Endothelial cell of umbilical vein (primary cell): ENCODE data around the gene ALOX5. TPM values are rescaled to one million over a fixed set of nuclear protein-coding genes. Genes with fewer than 3 reads are reported as not detected.

ENCODE experiments used
- BruUV-seq: library from RNA; stranded (reverse); fragments of 400-500 nt; replicated peaks from 2 replicates; lab custom pipeline; 2021; lab: Mats Ljungman, UMichigan
- CTCF ChIA-PET: fragments of 300-600, 350-600 bp; sonication (Branson Sonifier 250); formaldehyde crosslinking; loops from one replicate; lab custom pipeline; 2021; ENCODE audit warnings: antibody characterized with exemption, inconsistent platforms; lab: Charles Lee
- POLR2A ChIA-PET: fragments of 300-600, 350-600 bp; sonication (Branson Sonifier 250); formaldehyde crosslinking; loops from one replicate; lab custom pipeline; 2021; ENCODE audit warnings: antibody characterized with exemption, inconsistent platforms; lab: Charles Lee
- DNase-seq: peaks from one replicate; pipeline ENCODE4 v3.0.0-alpha.2; 2011; ENCODE audit warnings: low read depth, low spot score
- FAIRE-seq: peaks from 2 replicates; lab custom pipeline; 2011; peaks lifted over from hg19 to GRCh38; lab: Jason Lieb, UNC
- H2AFZ ChIP-seq: 2 replicates; pipeline ENCODE4 v1.6.0; 2012; ENCODE audit warnings: low read depth, low read length, control low read depth, inconsistent platforms
- H3K27ac ChIP-seq: 2 replicates; pipeline ENCODE4 v1.5.1; 2011; ENCODE audit warnings: low read depth, mild to moderate bottlenecking, control low read depth, low read length, moderate library complexity; ENCODE audit not compliant: insufficient read depth
- H3K27me3 ChIP-seq, 2 experiments: 2 replicates each; pipeline versions ENCODE4 v1.6.0 to v1.6.1; 2011; ENCODE audit warnings: low read length in 2 of 2, mixed read lengths in 1 of 2; ENCODE audit not compliant: control insufficient read depth in 2 of 2, insufficient read depth in 2 of 2
- H3K36me3 ChIP-seq, 2 experiments: 2 replicates in 1 of 2; 3 replicates in 1 of 2; pipeline ENCODE4 v1.5.1; 2011; ENCODE audit warnings: low read length in 2 of 2, mild to moderate bottlenecking in 1 of 2, moderate library complexity in 1 of 2; ENCODE audit not compliant: control insufficient read depth in 2 of 2, insufficient read depth in 2 of 2; ENCODE audit errors: extremely low read depth in 1 of 2
- H3K4me1 ChIP-seq: 3 replicates; pipeline ENCODE4 v1.5.1; 2011; ENCODE audit warnings: mild to moderate bottlenecking, low read length; ENCODE audit not compliant: control insufficient read depth, insufficient read depth; ENCODE audit errors: extremely low read depth
- H3K4me2 ChIP-seq: 2 replicates; pipeline ENCODE4 v1.6.1; 2011; ENCODE audit warnings: low read length, control low read depth, mixed read lengths; ENCODE audit not compliant: insufficient read depth
- H3K4me3 ChIP-seq, 3 experiments: fragments of 200-600 bp in 1 of 3; sonication (generic), shearing (Covaris generic) in 1 of 3; replicated peaks in 1 of 3; 2 replicates each; pipeline ENCODE4 v1.5.1; 2011 to 2016; ENCODE audit warnings: control low read depth in 3 of 3, low read length in 3 of 3, mild to moderate bottlenecking in 2 of 3, inconsistent platforms in 1 of 3, low read depth in 1 of 3, moderate library complexity in 1 of 3; ENCODE audit not compliant: insufficient read depth in 1 of 3
- H3K79me2 ChIP-seq: 2 replicates; pipeline ENCODE4 v1.6.0; 2012; ENCODE audit warnings: low read length, inconsistent platforms; ENCODE audit not compliant: control insufficient read depth, insufficient read depth
- H3K9ac ChIP-seq: replicated peaks from 2 replicates; pipeline ENCODE3; 2011; ENCODE audit warnings: low read length, control low read depth; ENCODE audit not compliant: insufficient read depth; ENCODE audit errors: extremely low read depth
- H3K9me1 ChIP-seq: replicated peaks from 3 replicates; pipeline ENCODE4 v1.6.0; 2011; ENCODE audit warnings: mild to moderate bottlenecking, low read length; ENCODE audit not compliant: control insufficient read depth, insufficient read depth; ENCODE audit errors: extremely low read depth
- H3K9me3 ChIP-seq: replicated peaks from 2 replicates; pipeline ENCODE4 v1.5.1; 2012; ENCODE audit warnings: low read length, inconsistent platforms; ENCODE audit not compliant: control insufficient read depth, insufficient read depth
- H4K20me1 ChIP-seq: replicated peaks from 2 replicates; pipeline ENCODE3; 2011; ENCODE audit warnings: mild to moderate bottlenecking, low read length; ENCODE audit not compliant: control insufficient read depth, insufficient read depth; ENCODE audit errors: extremely low read depth
- FOS ChIP-seq: IDR thresholded peaks from 2 replicates; pipeline ENCODE4 v1.6.1; 2011; ENCODE audit warnings: mild to moderate bottlenecking, low read length, moderate library complexity, borderline replicate concordance; ENCODE audit not compliant: insufficient read depth
- JUN ChIP-seq: IDR thresholded peaks from 2 replicates; pipeline ENCODE4 v1.6.1; 2011; ENCODE audit warnings: borderline replicate concordance, low read depth; ENCODE audit not compliant: insufficient read length, insufficient read depth
- MYC ChIP-seq: IDR thresholded peaks from one replicate; pipeline ENCODE4 v1.6.1; 2011; ENCODE audit warnings: mild to moderate bottlenecking, low read depth, low read length
- POLR2A ChIP-seq: IDR thresholded peaks from 2 replicates; pipeline ENCODE4 v1.6.1; 2012; ENCODE audit warnings: low read depth, mild to moderate bottlenecking, control low read depth, low read length
- POLR2AphosphoS5 ChIP-seq: IDR thresholded peaks from 2 replicates; pipeline ENCODE4 v1.6.1; 2012; ENCODE audit warnings: low read depth, mild to moderate bottlenecking, control low read depth, low read length, moderate library complexity; ENCODE audit not compliant: insufficient read depth
- dilution Hi-C: fragments of 300-500 bp; cut with MboI; formaldehyde crosslinking; loops from one replicate; pipeline ENCODE4 v1.15.0; 2019; ENCODE audit warnings: low sequenced_read_pairs; ENCODE audit not compliant: extremely low pct_ligation_motif_present
- intact Hi-C: fragments of 100-400 bp; cut with micrococcal nuclease; formaldehyde crosslinking; loops from one replicate; pipeline ENCODE4 v1.10.0; 2022
- polyA plus RNA-seq, 4 experiments: library from polyadenylated mRNA; depleted of rRNA in 3 of 4; stranded (reverse) in 3 of 4; unstranded in 1 of 4; fragments of >200 nt; gene quantifications; 2 replicates each; pipeline versions ENCODE4 v1.2.1 to v1.2.3, GENCODE V29; 2011 to 2012; ENCODE audit warnings: missing spikeins in 1 of 4
- total RNA-seq: library from RNA; stranded (reverse); gene quantifications from 2 replicates; pipeline ENCODE4 v1.2.3, GENCODE V29; 2021

Gene ALOX5
- total and polyA plus RNA-seq, 2 donors (not counting 3 experiments of a cell fraction or from before 2014, with no cell fraction given) = 0.04 TPM; not detected in 1

- DNase-seq = no peak
- FAIRE-seq = no peak
- dilution Hi-C loops (no loop called here), intact Hi-C loops (no loop called here)
- no peak overlapping the region for H3K4me2 ChIP-seq
- no peaks in the 10 kb centered on the region for H3K79me2 ChIP-seq
- H3K4me3 ChIP-seq = no peak overlapping the region
- no peaks in the 10 kb centered on the region for H3K36me3 ChIP-seq
- no peaks in the 10 kb centered on the region for H4K20me1 ChIP-seq
- no peak overlapping the region for H2AFZ ChIP-seq
- H3K9me3 ChIP-seq = no peaks in the 10 kb centered on the region
- peaks cover 8% of the 10 kb centered on the region for H3K4me1 ChIP-seq
- H3K27ac ChIP-seq = no peak overlapping the region
- ChIA-PET POLR2A (no interaction called here), CTCF (no interaction called here)
- no peaks in the 10 kb centered on the region for H3K9me1 ChIP-seq
- no peak overlapping the region for H3K9ac ChIP-seq
- TF ChIP-seq POLR2A (no peak), MYC (no peak)
- BruUV-seq = no TSS peak
- H3K27me3 ChIP-seq = peaks cover 20 to 33% of the 10 kb centered on the region in 2 experiments
Measured at GRCh38 chr10:45377321-45377720, 3.3 kb downstream of the ALOX5 start.

- Histone ChIP-seq H3K9ac (no peak overlapping the region), H3K9me3 (no peaks in the 10 kb centered on the region), H4K20me1 (no peaks in the 10 kb centered on the region), H3K79me2 (no peaks in the 10 kb centered on the region), H2AFZ (no peak overlapping the region), H3K9me1 (no peaks in the 10 kb centered on the region), H3K4me2 (no peak overlapping the region), H3K27ac (no peak overlapping the region), H3K27me3 (peaks cover 17 to 28% of the 10 kb centered on the region in 2 experiments), H3K4me3 (no peak overlapping the region), H3K4me1 (peaks cover 8% of the 10 kb centered on the region), H3K36me3 (no peaks in the 10 kb centered on the region)
- ChIA-PET CTCF (no interaction called here), POLR2A (no interaction called here)
- DNase-seq (no peak), FAIRE-seq (no peak)
- intact Hi-C loops = no loop called here
- dilution Hi-C loops = no loop called here
- TF ChIP-seq POLR2AphosphoS5 (no peak), JUN (no peak), FOS (no peak), MYC (no peak)
- BruUV-seq = no TSS peak
Measured at GRCh38 chr10:45377858-45378257, 3.8 kb downstream of the ALOX5 start.
